PC-9 (cell line): ENCODE results near the gene SERINC5.

Source experiments
- EZH2 ChIP-seq: fragments of 200-600 bp; sonication (generic); IDR thresholded peaks from 2 replicates; pipeline ENCODE4 v1.8.0; 2017; ENCODE audit warnings: antibody characterized with exemption, low read depth
- TF ChIP-seq, protein P1 (sequence below): fragments of 200-600 bp; sonication (generic); conservative IDR thresholded peaks from 2 replicates; pipeline ENCODE4 v1.6.1; 2017; ENCODE audit warnings: mixed run types, antibody characterized with exemption, mild to moderate bottlenecking, moderate library complexity

DNA sequence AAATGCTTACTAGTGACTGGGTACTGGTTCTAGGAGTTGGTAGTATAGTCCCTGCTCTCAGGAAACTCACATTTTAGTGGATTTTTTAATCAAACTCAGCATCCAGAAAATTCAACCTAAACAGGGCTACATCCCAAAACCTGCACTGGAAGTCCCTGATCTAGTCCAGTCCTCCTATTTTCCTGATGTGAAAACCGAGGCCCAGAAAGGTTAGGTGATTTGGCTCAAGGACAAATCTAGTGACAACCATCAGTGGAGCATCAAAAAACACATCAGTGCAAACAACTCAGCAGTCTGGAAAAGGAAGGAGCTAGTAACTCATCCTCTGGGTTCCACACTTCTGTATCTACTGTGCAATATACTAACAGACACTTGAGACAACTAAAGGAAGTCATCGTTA, 38.2 kb downstream of the SERINC5 start:
- TF ChIP-seq, protein P1, sequence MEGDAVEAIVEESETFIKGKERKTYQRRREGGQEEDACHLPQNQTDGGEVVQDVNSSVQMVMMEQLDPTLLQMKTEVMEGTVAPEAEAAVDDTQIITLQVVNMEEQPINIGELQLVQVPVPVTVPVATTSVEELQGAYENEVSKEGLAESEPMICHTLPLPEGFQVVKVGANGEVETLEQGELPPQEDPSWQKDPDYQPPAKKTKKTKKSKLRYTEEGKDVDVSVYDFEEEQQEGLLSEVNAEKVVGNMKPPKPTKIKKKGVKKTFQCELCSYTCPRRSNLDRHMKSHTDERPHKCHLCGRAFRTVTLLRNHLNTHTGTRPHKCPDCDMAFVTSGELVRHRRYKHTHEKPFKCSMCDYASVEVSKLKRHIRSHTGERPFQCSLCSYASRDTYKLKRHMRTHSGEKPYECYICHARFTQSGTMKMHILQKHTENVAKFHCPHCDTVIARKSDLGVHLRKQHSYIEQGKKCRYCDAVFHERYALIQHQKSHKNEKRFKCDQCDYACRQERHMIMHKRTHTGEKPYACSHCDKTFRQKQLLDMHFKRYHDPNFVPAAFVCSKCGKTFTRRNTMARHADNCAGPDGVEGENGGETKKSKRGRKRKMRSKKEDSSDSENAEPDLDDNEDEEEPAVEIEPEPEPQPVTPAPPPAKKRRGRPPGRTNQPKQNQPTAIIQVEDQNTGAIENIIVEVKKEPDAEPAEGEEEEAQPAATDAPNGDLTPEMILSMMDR = no peak
- no peak for TF ChIP-seq EZH2
